IMR-90 (cell line): ENCODE results near the gene PHKG2. TPM values are rescaled to one million over a fixed set of nuclear protein-coding genes. Genes with fewer than 3 reads are reported as not detected.

Experiments
- microRNA-seq, 2 experiments: library from miRNA; stranded (forward) in 1 of 2; unstranded in 1 of 2; fragments of 10-50 nt in 1 of 2; fragments of <30 nt in 1 of 2; gene quantifications in 1 of 2; microRNA quantifications in 1 of 2; one replicate each; pipeline versions ENCODE3 to v1.1.0; 2013 to 2020; ENCODE audit not compliant: insufficient read depth in 1 of 2, insufficient read length in 1 of 2, unreplicated experiment in 1 of 2
- polyA plus RNA-seq, 3 experiments: library from polyadenylated mRNA; depleted of rRNA; stranded (reverse); fragments of >200 nt; gene quantifications; 2 replicates each; pipeline ENCODE4 v1.2.3, GENCODE V29; 2012; ENCODE audit warnings: low replicate concordance in 1 of 3
- small RNA-seq, 5 experiments: library from RNA; depleted of rRNA; stranded (forward); fragments of <200 nt; gene quantifications; one replicate each; pipeline ENCODE3, GENCODE V24; 2012
- total RNA-seq: library from RNA; depleted of rRNA; stranded (reverse); fragments of >200 nt; gene quantifications from 2 replicates; pipeline ENCODE4 v1.2.3, GENCODE V29; 2012; rRNA removed

The PHKG2 gene
- total and polyA plus RNA-seq, 2 of the 4 experiments (the other 2 are of a cell fraction), result 26.0 to 38.9 TPM

Small RNA genes lying within 50 kb of the gene (microRNA-seq; reads per million reads assigned to microRNA genes)
- gene RNU6-1043P (ENCODE audit: insufficient read depth, insufficient read length), result not detected
- not detected for gene SNORA30 (ENCODE audit: insufficient read depth, insufficient read length)

Small RNA genes lying within 50 kb of the gene (small RNA-seq; reads per million reads assigned to genes)
- gene RNU6-1043P, result 0 reads per million in 5 experiments
- 0.60 to 540 (median 25.2) reads per million in 5 experiments for gene SNORA30

Other genes starting within 250 kb of the PHKG2 start
- gene ZNF768, start 221.9 kb upstream of the PHKG2 start, total RNA-seq, result 9.2 and 9.3 TPM in 2 replicates
- gene ZNF768, start 221.9 kb upstream of the PHKG2 start, polyA plus RNA-seq (2012; rRNA removed), result 20.3 and 22.1 TPM in 2 replicates
- 1.9 and 2.0 TPM in 2 replicates for gene ZNF747, start 213.6 kb upstream of the PHKG2 start, total RNA-seq
- gene ZNF747, start 213.6 kb upstream of the PHKG2 start, polyA plus RNA-seq (2012; rRNA removed), result 2.6 and 2.9 TPM in 2 replicates
- gene ZNF764, start 190.1 kb upstream of the PHKG2 start, total RNA-seq, result 2.2 and 2.5 TPM in 2 replicates
- gene ZNF764, start 190.1 kb upstream of the PHKG2 start, polyA plus RNA-seq (2012; rRNA removed), result 4.6 and 5.3 TPM in 2 replicates
- gene ZNF688, start 176.7 kb upstream of the PHKG2 start, total RNA-seq, result 1.7 and 1.8 TPM in 2 replicates
- 3.7 and 5.5 TPM in 2 replicates for gene ZNF688, start 176.7 kb upstream of the PHKG2 start, polyA plus RNA-seq (2012; rRNA removed)
- gene ZNF785, start 162.7 kb upstream of the PHKG2 start, total RNA-seq, result 2.8 and 2.9 TPM in 2 replicates
- 4.0 and 4.2 TPM in 2 replicates for gene ZNF785, start 162.7 kb upstream of the PHKG2 start, polyA plus RNA-seq (2012; rRNA removed)
- gene ZNF689, start 138.0 kb upstream of the PHKG2 start, total RNA-seq, result 1.9 and 2.7 TPM in 2 replicates
- 2.9 and 3.8 TPM in 2 replicates for gene ZNF689, start 138.0 kb upstream of the PHKG2 start, polyA plus RNA-seq (2012; rRNA removed)
- 1.4 and 2.2 TPM in 2 replicates for gene PRR14, start 97.5 kb upstream of the PHKG2 start, total RNA-seq
- gene PRR14, start 97.5 kb upstream of the PHKG2 start, polyA plus RNA-seq (2012; rRNA removed), result 11.8 and 11.9 TPM in 2 replicates
- gene FBRS, start 90.0 kb upstream of the PHKG2 start, total RNA-seq, result 2.0 and 2.8 TPM in 2 replicates
- gene FBRS, start 90.0 kb upstream of the PHKG2 start, polyA plus RNA-seq (2012; rRNA removed), result 20.5 and 22.4 TPM in 2 replicates
- gene SRCAP, start 49.3 kb upstream of the PHKG2 start, total RNA-seq, result 4.5 and 6.4 TPM in 2 replicates
- gene SRCAP, start 49.3 kb upstream of the PHKG2 start, polyA plus RNA-seq (2012; rRNA removed), result 8.2 and 8.9 TPM in 2 replicates
- 0.90 and 1.7 TPM in 2 replicates for gene CFAP119, start 13.6 kb downstream of the PHKG2 start, total RNA-seq
- 7.6 and 8.8 TPM in 2 replicates for gene CFAP119, start 13.6 kb downstream of the PHKG2 start, polyA plus RNA-seq (2012; rRNA removed)
- gene RNF40, start 13.9 kb downstream of the PHKG2 start, total RNA-seq, result 63.9 and 72.4 TPM in 2 replicates
- gene RNF40, start 13.9 kb downstream of the PHKG2 start, polyA plus RNA-seq (2012; rRNA removed), result 46.7 and 49.7 TPM in 2 replicates
- gene ZNF629, start 38.8 kb downstream of the PHKG2 start, total RNA-seq, result 9.1 and 9.4 TPM in 2 replicates
- gene ZNF629, start 38.8 kb downstream of the PHKG2 start, polyA plus RNA-seq (2012; rRNA removed), result 6.6 and 7.3 TPM in 2 replicates
- gene BCL7C, start 145.7 kb downstream of the PHKG2 start, total RNA-seq, result 32.3 and 38.6 TPM in 2 replicates
- 34.9 and 54.4 TPM in 2 replicates for gene BCL7C, start 145.7 kb downstream of the PHKG2 start, polyA plus RNA-seq (2012; rRNA removed)
- 0.18 and 0.56 TPM in 2 replicates for gene CTF1, start 148.2 kb downstream of the PHKG2 start, total RNA-seq
- 12.9 and 13.8 TPM in 2 replicates for gene CTF1, start 148.2 kb downstream of the PHKG2 start, polyA plus RNA-seq (2012; rRNA removed)
- gene FBXL19, start 175.1 kb downstream of the PHKG2 start, total RNA-seq, result 5.0 and 5.8 TPM in 2 replicates
- 13.8 and 19.6 TPM in 2 replicates for gene FBXL19, start 175.1 kb downstream of the PHKG2 start, polyA plus RNA-seq (2012; rRNA removed)
- gene ORAI3, start 200.6 kb downstream of the PHKG2 start, total RNA-seq, result 6.8 and 6.9 TPM in 2 replicates
- gene ORAI3, start 200.6 kb downstream of the PHKG2 start, polyA plus RNA-seq (2012; rRNA removed), result 16.9 TPM in 2 replicates
- gene SETD1A, start 209.3 kb downstream of the PHKG2 start, total RNA-seq, result 0.54 and 0.56 TPM in 2 replicates
- gene SETD1A, start 209.3 kb downstream of the PHKG2 start, polyA plus RNA-seq (2012; rRNA removed), result 5.8 and 6.5 TPM in 2 replicates
- 9.4 and 11.3 TPM in 2 replicates for gene HSD3B7, start 236.8 kb downstream of the PHKG2 start, total RNA-seq
- gene HSD3B7, start 236.8 kb downstream of the PHKG2 start, polyA plus RNA-seq (2012; rRNA removed), result 8.5 and 9.3 TPM in 2 replicates